Omental fat pad (tissue), 4 donors: Measurements from ENCODE around the gene BCL6. TPM values are rescaled to one million over a fixed set of nuclear protein-coding genes. Genes with fewer than 3 reads are reported as not detected.

ENCODE experiments used
- ATAC-seq: fragments of 150-250 bp; one replicate; pipeline ENCODE4 v1.9.1; 2016; ENCODE audit warnings: mild to moderate bottlenecking, moderate library complexity; ENCODE audit not compliant: low FRiP score
- DNase-seq: peaks from one replicate; pipeline ENCODE4 v3.0.0-alpha.2; 2019; ENCODE audit warnings: low spot score
- CTCF ChIP-seq, 3 donors: fragments of 450-650 bp; IDR thresholded peaks; one replicate each; pipeline ENCODE4 v1.5.1; 2016 to 2017; ENCODE audit warnings: antibody characterized with exemption in 3 of 3, mild to moderate bottlenecking in 3 of 3, moderate library complexity in 2 of 3
- total RNA-seq, 4 donors: library from RNA; depleted of rRNA; stranded (reverse); fragments of >200 nt; gene quantifications; one replicate each; pipeline ENCODE4 v1.1.0, GENCODE V29; 2016

The BCL6 gene
- total RNA-seq, 4 donors from 2014 or later = 148 to 323 (median 179) TPM

DNA sequence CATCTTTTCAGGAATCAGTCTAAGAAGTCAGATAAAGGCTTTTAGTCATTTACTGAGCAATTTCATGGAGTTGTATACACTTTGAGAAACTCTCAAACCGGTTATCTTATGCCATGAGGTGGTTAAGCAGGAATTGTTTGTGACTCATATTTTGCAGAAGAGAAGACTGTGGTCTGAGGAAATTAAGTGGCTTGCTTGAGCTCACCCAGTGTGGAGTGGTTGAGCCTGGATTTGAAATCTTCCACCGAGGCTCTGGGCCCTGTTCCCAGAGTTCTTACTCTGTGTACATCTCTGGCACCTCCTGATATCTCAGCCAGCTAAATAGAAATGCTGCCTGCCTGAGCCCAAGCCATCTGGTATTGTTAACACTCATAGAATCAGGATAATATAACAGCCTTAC lies 37.8 kb upstream of the BCL6 start:
- no peak for DNase-seq
- TF ChIP-seq CTCF (IDR thresholded peaks at IDR 0.05) = no peak
- ATAC-seq = peak; percentile 41

DNA sequence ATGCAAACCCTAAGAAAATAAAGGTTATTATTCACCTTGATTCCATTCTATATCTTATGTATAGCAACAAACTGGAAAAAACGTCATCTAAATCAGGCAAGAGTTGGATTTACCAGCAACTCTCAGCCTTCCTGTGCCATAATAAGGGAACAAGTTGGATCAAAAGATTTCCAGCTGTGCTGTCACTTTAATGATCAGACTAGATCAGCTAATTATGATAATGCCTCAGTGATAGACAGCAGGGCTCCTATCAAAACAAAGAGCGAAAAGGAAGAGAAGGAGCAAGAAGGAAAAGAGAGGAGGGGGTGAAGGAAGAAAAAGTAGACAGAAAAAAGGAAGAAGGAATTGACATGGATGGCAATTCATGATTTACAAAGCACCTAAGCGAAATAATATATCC lies 36.7 kb upstream of the BCL6 start:
- ATAC-seq = no peak
- no peak for TF ChIP-seq CTCF (IDR thresholded peaks at IDR 0.05)
- DNase-seq = no peak

DNA sequence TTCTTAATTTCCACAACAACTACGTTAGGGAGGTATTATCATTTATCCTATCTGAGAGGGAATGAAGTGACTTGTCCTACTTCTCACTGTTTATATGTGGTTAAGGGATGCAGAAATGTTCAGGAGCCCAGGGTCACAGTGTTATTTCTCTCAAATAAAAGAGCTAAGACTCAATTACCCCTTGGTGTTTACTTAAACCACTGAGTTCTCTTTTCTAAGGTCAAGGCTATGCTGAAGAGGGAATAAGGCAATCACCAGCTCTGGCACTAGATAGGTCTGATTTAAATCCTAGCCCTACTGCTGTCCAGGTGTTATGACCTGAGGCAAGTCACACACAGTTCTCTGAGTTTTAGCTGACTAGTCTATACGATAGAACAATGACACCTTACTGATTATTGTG lies 35.7 kb upstream of the BCL6 start:
- TF ChIP-seq CTCF (IDR thresholded peaks at IDR 0.05) = no peak
- ATAC-seq (no peak), DNase-seq (no peak)

- no peak for DNase-seq
- ATAC-seq = no peak
- no peak for TF ChIP-seq CTCF (IDR thresholded peaks at IDR 0.05)
Measured at GRCh38 chr3:187778726-187779125, 33.5 kb upstream of the BCL6 start.

DNA sequence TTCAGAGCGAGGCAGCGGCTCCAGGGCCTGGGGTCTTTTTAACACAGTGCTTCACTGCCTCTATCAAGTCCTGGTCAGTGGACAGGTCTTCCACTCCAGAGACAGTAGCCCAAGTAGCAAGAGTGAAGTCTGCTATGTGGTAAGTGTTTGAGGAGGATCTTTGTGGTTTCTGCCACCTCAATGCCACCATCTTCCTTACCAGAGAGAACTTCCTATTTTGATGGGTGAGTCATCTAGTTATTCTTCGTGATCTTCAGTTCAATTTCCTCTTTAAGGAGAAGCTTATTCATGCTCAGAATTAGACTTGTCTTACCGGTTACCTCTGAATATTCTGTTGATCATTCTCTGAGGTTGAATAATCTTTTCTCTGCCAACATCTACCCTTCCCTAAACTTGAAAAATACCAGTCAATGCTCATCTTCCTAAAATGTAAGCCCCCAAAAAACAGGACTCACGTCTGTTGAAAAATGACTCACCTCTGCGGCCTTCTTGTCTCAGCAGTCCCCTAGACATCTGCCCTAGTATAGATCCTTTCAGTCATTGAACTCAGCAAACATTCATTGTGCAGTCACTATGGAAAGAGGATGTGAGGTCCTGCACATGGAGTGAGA lies 32.2 kb upstream of the BCL6 start:
- no peak for TF ChIP-seq CTCF (IDR thresholded peaks at IDR 0.05)
- no peak for DNase-seq
- no peak for ATAC-seq

- no peak for ATAC-seq
- no peak for TF ChIP-seq CTCF (IDR thresholded peaks at IDR 0.05)
- DNase-seq = no peak
Measured at GRCh38 chr3:187775549-187775948, 30.3 kb upstream of the BCL6 start.

GRCh38 chr3:187774185-187774789 lies 29.0 kb upstream of the BCL6 start:
- no peak for DNase-seq
- TF ChIP-seq CTCF (IDR thresholded peaks at IDR 0.05) = no peak
- no peak for ATAC-seq
